ENCODE data around the gene STAT5B.
"Not testable (repeated sequence)": the region's sequence is repeated elsewhere in the genome, so short reads cannot be mapped to it uniquely, and the experiment has no call there.

GRCh38 chr17:42240863-42241262 is 35.3 kb downstream of the STAT5B start:
- not testable (repeated sequence) for TF ChIP-seq CTCF (IDR thresholded peaks at IDR 0.05); ELF4 (CRISPR knock-in tag; IDR thresholded peaks at IDR 0.05; ENCODE audit: low read depth); SP1 (CRISPR knock-in tag; conservative IDR thresholded peaks at IDR 0.05); USF2 (CRISPR knock-in tag; IDR thresholded peaks at IDR 0.05); NFYB (CRISPR knock-in tag; conservative IDR thresholded peaks at IDR 0.05; ENCODE audit: low read depth); JUN (CRISPR knock-in tag; IDR thresholded peaks at IDR 0.05); ZNF138 (CRISPR knock-in tag; conservative IDR thresholded peaks at IDR 0.05); ATF2 (CRISPR knock-in tag; IDR thresholded peaks at IDR 0.05; ENCODE audit: borderline replicate concordance, low read depth); E2F5 (CRISPR knock-in tag; IDR thresholded peaks at IDR 0.05); RELA (CRISPR knock-in tag; IDR thresholded peaks at IDR 0.05; ENCODE audit: borderline replicate concordance); ZNF263 (CRISPR knock-in tag; IDR thresholded peaks at IDR 0.05; ENCODE audit: low read depth)
